GM13976 (cell line): Measurements from ENCODE around the gene COMMD8.

ENCODE experiments used
- DNase-seq: peaks from one replicate; pipeline ENCODE4 v3.0.0; 2012; ENCODE audit warnings: low spot score
- CTCF ChIP-seq: IDR thresholded peaks from 2 replicates; pipeline ENCODE4 v1.5.1; 2012; ENCODE audit warnings: borderline replicate concordance, mild to moderate bottlenecking; ENCODE audit not compliant: insufficient read depth; ENCODE audit errors: extremely low read depth, missing control alignments, control extremely low read depth
- in situ Hi-C: fragments of 300-500 bp; cut with MboI; formaldehyde crosslinking; loops from one replicate; pipeline ENCODE4 v1.12.0; 2022; ENCODE audit warnings: low sequenced_read_pairs, mixed read lengths, inconsistent platforms; ENCODE audit not compliant: unreplicated experiment

COMMD8 gene

DNA sequence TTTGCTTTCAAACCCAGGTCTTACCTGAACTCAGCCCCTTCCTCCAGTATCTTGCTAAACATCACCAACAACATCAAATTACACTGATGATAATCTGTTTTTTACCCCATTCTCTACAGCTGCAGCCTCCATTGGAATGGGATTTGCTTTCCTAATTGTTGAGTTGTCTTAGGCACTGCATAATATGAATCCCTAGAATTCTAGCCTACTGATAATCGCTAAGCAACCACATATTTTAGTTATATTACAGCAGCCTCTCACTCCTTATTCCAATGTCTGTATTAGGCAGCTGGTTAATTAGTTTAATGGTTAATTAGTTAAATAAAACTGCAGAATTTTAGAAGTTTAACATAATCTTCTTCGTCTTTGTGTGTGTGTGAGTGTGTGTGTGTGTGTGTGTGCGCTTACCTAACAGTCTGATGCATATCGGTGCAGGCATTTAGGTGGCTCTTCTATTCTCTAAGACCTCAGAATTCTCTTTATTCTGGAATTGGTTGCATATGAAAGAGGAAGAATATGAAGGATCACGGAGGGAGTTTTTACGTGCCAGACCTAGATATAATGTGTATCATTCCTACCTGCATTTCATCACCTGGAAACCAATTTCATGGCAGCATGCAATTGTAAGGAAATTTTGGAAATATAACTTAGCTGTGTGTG lies 5.3 kb upstream of the COMMD8 start:
- no peak for TF ChIP-seq CTCF
- in situ Hi-C loops: no loop called here
- DNase-seq: no peak

GRCh38 chr4:47466056-47466785 lies 2.7 kb upstream of the COMMD8 start:
- in situ Hi-C loops: no loop called here
- TF ChIP-seq CTCF: no peak
- DNase-seq: no peak

GRCh38 chr4:47465004-47465403 lies 1.5 kb upstream of the COMMD8 start:
- DNase-seq: peak; percentile 47
- TF ChIP-seq CTCF: no peak
- in situ Hi-C loops: no loop called here

DNA sequence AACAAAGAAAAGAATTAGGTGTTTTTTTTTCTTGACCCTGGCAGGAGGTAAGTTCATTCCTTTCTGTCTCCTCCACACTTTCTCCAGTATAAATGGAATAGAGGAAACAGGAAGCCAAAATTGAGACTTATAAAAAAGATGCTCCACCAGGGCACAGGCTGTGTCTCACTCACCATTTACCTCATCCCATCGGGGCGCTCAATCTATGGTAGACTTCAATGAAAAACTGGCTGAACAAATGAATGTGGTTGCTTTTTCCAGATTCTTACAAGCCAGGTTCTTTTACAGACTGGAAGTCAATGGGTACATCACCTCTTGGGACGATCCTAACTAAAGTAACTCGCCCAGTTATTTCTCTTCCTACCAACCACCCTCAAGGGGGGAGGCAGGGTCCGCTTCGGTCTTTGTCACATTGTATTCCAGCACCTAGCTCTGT lies 685 bp downstream of the COMMD8 start:
- in situ Hi-C loops: no loop called here
- DNase-seq: no peak
- TF ChIP-seq CTCF: no peak

DNA sequence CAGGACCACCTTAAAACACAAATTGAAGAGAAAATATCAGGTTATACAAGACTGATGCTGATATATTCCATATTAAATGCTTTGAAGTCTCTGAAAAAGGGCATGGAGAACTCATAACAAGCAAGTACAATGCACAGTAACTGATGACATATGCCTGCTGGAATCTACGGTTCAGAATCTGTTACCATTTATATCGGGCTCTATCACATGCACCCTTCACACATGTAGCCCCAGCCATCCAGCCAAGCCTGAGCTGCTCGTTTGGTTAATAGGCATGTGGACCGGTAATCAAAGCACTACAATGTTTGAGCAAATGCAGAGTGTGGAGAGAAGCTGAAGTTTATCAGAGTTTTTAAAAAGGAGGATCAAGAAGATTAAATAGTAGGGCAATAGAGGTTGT lies 11.8 kb downstream of the COMMD8 start:
- in situ Hi-C loops: no loop called here
- DNase-seq: no peak
- no peak for TF ChIP-seq CTCF

GRCh38 chr4:47444031-47444430 lies 19.5 kb downstream of the COMMD8 start:
- no peak for DNase-seq
- no peak for TF ChIP-seq CTCF
- in situ Hi-C loops: no loop called here

GRCh38 chr4:47442980-47443379 lies 20.5 kb downstream of the COMMD8 start:
- no peak for TF ChIP-seq CTCF
- DNase-seq: no peak

More at GRCh38 chr4:47442980-47443379, 20.5 kb downstream of the COMMD8 start:
- in situ Hi-C loops: no loop called here
